ENCODE measurements around the gene PLXDC1. TPM values are rescaled to one million over a fixed set of nuclear protein-coding genes. Genes with fewer than 3 reads are reported as not detected.
"Not testable (repeated sequence)": the region's sequence is repeated elsewhere in the genome, so short reads cannot be mapped to it uniquely, and the experiment has no call there.

Gene PLXDC1
- total and polyA plus RNA-seq, 7 experiments from 2014 or later, result 2.3 to 55.7 (median 30.8) TPM

- Histone ChIP-seq H3K9me3 (ENCODE audit: control insufficient read depth in 2 of 3, low read length in 3 of 3) (no peaks in the 10 kb centered on the region), H3K27me3 (ENCODE audit: control insufficient read depth in 2 of 2, insufficient read depth in 2 of 2, low read length in 2 of 2) (no peaks in the 10 kb centered on the region), H3K4me3 (ENCODE audit: low read length) (no peak overlapping the region), H3K36me3 (ENCODE audit: control insufficient read depth in 2 of 3, insufficient read depth in 3 of 3, low read length in 3 of 3) (no peaks in the 10 kb centered on the region), H3K27ac (ENCODE audit: low read depth, low read length) (no peak overlapping the region), H3K4me1 (ENCODE audit: control insufficient read depth in 2 of 2, insufficient read depth in 2 of 2, low read length in 2 of 2) (no peaks in the 10 kb centered on the region)
- intact Hi-C loops (cut with micrococcal nuclease), result no loop called here
- H3K27me3 Mint-ChIP-seq, result no peaks in the 10 kb centered on the region
- no peak overlapping the region for H3K4me3 Mint-ChIP-seq
- CTCF ChIA-PET, result interaction anchor here (1.0 kb wide), 1 partner anchor 41 kb away, joined by 3 read pairs; no protein-coding TSS in a partner anchor
- H3K27ac Mint-ChIP-seq, result no peak overlapping the region
- POLR2A ChIA-PET, result no interaction called here
- H3K4me1 Mint-ChIP-seq, result peaks cover 1 to 9% (median 6%) of the 10 kb centered on the region in 7 donors
- ATAC-seq (no peak), DNase-seq (no peak)
- H3K36me3 Mint-ChIP-seq, result peaks cover 0 to 16% (median 0%) of the 10 kb centered on the region in 5 donors
- no peaks in the 10 kb centered on the region for H3K9me3 Mint-ChIP-seq
Observed at GRCh38 chr17:39123627-39124026, 27.8 kb downstream of the PLXDC1 start.

- CTCF ChIA-PET, result no interaction called here
- H3K4me1 ChIP-seq (ENCODE audit: control insufficient read depth in 2 of 2, insufficient read depth in 2 of 2, low read length in 2 of 2), result no peaks in the 10 kb centered on the region
- intact Hi-C loops (cut with micrococcal nuclease), result no loop called here
- Mint-ChIP-seq H3K4me1 (peaks cover 3 to 15% (median 12%) of the 10 kb centered on the region in 7 donors), H3K27ac (no peak overlapping the region), H3K9me3 (no peaks in the 10 kb centered on the region), H3K27me3 (no peaks in the 10 kb centered on the region), H3K4me3 (no peak overlapping the region), H3K36me3 (peaks cover 0 to 18% (median 0%) of the 10 kb centered on the region in 5 donors)
- no peaks in the 10 kb centered on the region for H3K9me3 ChIP-seq (ENCODE audit: control insufficient read depth in 2 of 3, low read length in 3 of 3)
- no peaks in the 10 kb centered on the region for H3K27me3 ChIP-seq (ENCODE audit: control insufficient read depth in 2 of 2, insufficient read depth in 2 of 2, low read length in 2 of 2)
- H3K27ac ChIP-seq (ENCODE audit: low read depth, low read length), result no peak overlapping the region
- no peak for ATAC-seq
- no peaks in the 10 kb centered on the region for H3K36me3 ChIP-seq (ENCODE audit: control insufficient read depth in 2 of 3, insufficient read depth in 3 of 3, low read length in 3 of 3)
- no peak for DNase-seq
- H3K4me3 ChIP-seq (ENCODE audit: low read length), result no peak overlapping the region
- POLR2A ChIA-PET, result no interaction called here
Observed at GRCh38 chr17:39122991-39123390, 28.4 kb downstream of the PLXDC1 start.

GRCh38 chr17:39121919-39122318, 29.5 kb downstream of the PLXDC1 start:
- H3K27me3 ChIP-seq (ENCODE audit: control insufficient read depth in 2 of 2, insufficient read depth in 2 of 2, low read length in 2 of 2); CTCF ChIA-PET; H3K4me3 Mint-ChIP-seq; H3K9me3 ChIP-seq (ENCODE audit: control insufficient read depth in 2 of 3, low read length in 3 of 3); intact Hi-C loops (cut with micrococcal nuclease); DNase-seq; H3K4me1 ChIP-seq (ENCODE audit: control insufficient read depth in 2 of 2, insufficient read depth in 2 of 2, low read length in 2 of 2); H3K27ac Mint-ChIP-seq; H3K27me3 Mint-ChIP-seq; H3K36me3 ChIP-seq (ENCODE audit: control insufficient read depth in 2 of 3, insufficient read depth in 3 of 3, low read length in 3 of 3); H3K4me3 ChIP-seq (ENCODE audit: low read length); H3K27ac ChIP-seq (ENCODE audit: low read depth, low read length); ATAC-seq; POLR2A ChIA-PET; H3K9me3 Mint-ChIP-seq: not testable (repeated sequence)
- peaks cover 0 to 18% (median 0%) of the 10 kb centered on the region in 5 donors for H3K36me3 Mint-ChIP-seq
- H3K4me1 Mint-ChIP-seq, result peaks cover 3 to 16% (median 14%) of the 10 kb centered on the region in 7 donors

GRCh38 chr17:39118674-39119419, 32.6 kb downstream of the PLXDC1 start:
- H3K9me3 ChIP-seq (ENCODE audit: control insufficient read depth in 2 of 3, low read length in 3 of 3), result no peaks in the 10 kb centered on the region
- POLR2A ChIA-PET, result interaction anchor here (0.6 to 1.7 kb wide), 3 partner anchors 26 to 310 kb away, joined by 3 to 5 read pairs (median 4); no protein-coding TSS in a partner anchor
- no peak overlapping the region for H3K4me3 ChIP-seq (ENCODE audit: low read length)
- H3K9me3 Mint-ChIP-seq, result peaks cover 0 to 4% (median 0%) of the 10 kb centered on the region in 11 donors
- no peak for DNase-seq
- H3K4me1 ChIP-seq (ENCODE audit: control insufficient read depth in 2 of 2, insufficient read depth in 2 of 2, low read length in 2 of 2), result no peaks in the 10 kb centered on the region
- CTCF ChIA-PET, result no interaction called here
- no peak overlapping the region for H3K27ac ChIP-seq (ENCODE audit: low read depth, low read length)
- peak overlapping the region in 2 of 9 donors; percentile 38 to 79 for H3K27ac Mint-ChIP-seq
- H3K4me1 Mint-ChIP-seq, result peaks cover 3 to 24% (median 19%) of the 10 kb centered on the region in 7 donors
- H3K36me3 ChIP-seq (ENCODE audit: control insufficient read depth in 2 of 3, insufficient read depth in 3 of 3, low read length in 3 of 3), result no peaks in the 10 kb centered on the region
- ATAC-seq, result peak; percentile 72
- peaks cover 0 to 23% (median 5%) of the 10 kb centered on the region in 5 donors for H3K36me3 Mint-ChIP-seq
- intact Hi-C loops (cut with micrococcal nuclease), result no loop called here
- no peak overlapping the region for H3K4me3 Mint-ChIP-seq
- H3K27me3 Mint-ChIP-seq, result peaks cover 0 to 5% (median 0%) of the 10 kb centered on the region in 5 donors
- no peaks in the 10 kb centered on the region for H3K27me3 ChIP-seq (ENCODE audit: control insufficient read depth in 2 of 2, insufficient read depth in 2 of 2, low read length in 2 of 2)

GRCh38 chr17:39116224-39116623, 35.2 kb downstream of the PLXDC1 start:
- Mint-ChIP-seq H3K27ac (no peak overlapping the region), H3K9me3 (peaks cover 0 to 4% (median 0%) of the 10 kb centered on the region in 11 donors), H3K4me3 (no peak overlapping the region), H3K27me3 (peaks cover 0 to 5% (median 0%) of the 10 kb centered on the region in 5 donors), H3K36me3 (peaks cover 0 to 16% (median 5%) of the 10 kb centered on the region in 5 donors), H3K4me1 (peaks cover 3 to 26% (median 22%) of the 10 kb centered on the region in 7 donors)
- Histone ChIP-seq H3K27me3 (ENCODE audit: control insufficient read depth in 2 of 2, insufficient read depth in 2 of 2, low read length in 2 of 2) (no peaks in the 10 kb centered on the region), H3K9me3 (ENCODE audit: control insufficient read depth in 2 of 3, low read length in 3 of 3) (no peaks in the 10 kb centered on the region), H3K4me1 (ENCODE audit: control insufficient read depth in 2 of 2, insufficient read depth in 2 of 2, low read length in 2 of 2) (no peaks in the 10 kb centered on the region), H3K36me3 (ENCODE audit: control insufficient read depth in 2 of 3, insufficient read depth in 3 of 3, low read length in 3 of 3) (no peaks in the 10 kb centered on the region), H3K27ac (ENCODE audit: low read depth, low read length) (no peak overlapping the region), H3K4me3 (ENCODE audit: low read length) (no peak overlapping the region)
- no peak for ATAC-seq
- intact Hi-C loops (cut with micrococcal nuclease), result no loop called here
- no peak for DNase-seq
- CTCF ChIA-PET, result interaction anchor here (0.6 to 1.3 kb wide), 2 partner anchors 33 to 133 kb away, joined by 3 read pairs; no protein-coding TSS in a partner anchor
- POLR2A ChIA-PET, result interaction anchor here (1.2 kb wide), 1 partner anchor 18 kb away, joined by 5 read pairs; no protein-coding TSS in a partner anchor

GRCh38 chr17:39115135-39115534, 36.3 kb downstream of the PLXDC1 start:
- H3K4me1 ChIP-seq (ENCODE audit: control insufficient read depth in 2 of 2, insufficient read depth in 2 of 2, low read length in 2 of 2), result no peaks in the 10 kb centered on the region
- no peaks in the 10 kb centered on the region for H3K36me3 ChIP-seq (ENCODE audit: control insufficient read depth in 2 of 3, insufficient read depth in 3 of 3, low read length in 3 of 3)
- H3K4me3 ChIP-seq (ENCODE audit: low read length), result no peak overlapping the region
- Mint-ChIP-seq H3K4me1 (peaks cover 3 to 29% (median 22%) of the 10 kb centered on the region in 7 donors), H3K27ac (no peak overlapping the region), H3K9me3 (peaks cover 0 to 4% (median 0%) of the 10 kb centered on the region in 11 donors), H3K36me3 (peaks cover 0 to 15% (median 5%) of the 10 kb centered on the region in 5 donors), H3K27me3 (peaks cover 0 to 5% (median 0%) of the 10 kb centered on the region in 5 donors), H3K4me3 (no peak overlapping the region)
- intact Hi-C loops (cut with micrococcal nuclease), result no loop called here
- ATAC-seq (no peak), DNase-seq (no peak)
- POLR2A ChIA-PET, result no interaction called here
- no peak overlapping the region for H3K27ac ChIP-seq (ENCODE audit: low read depth, low read length)
- H3K27me3 ChIP-seq (ENCODE audit: control insufficient read depth in 2 of 2, insufficient read depth in 2 of 2, low read length in 2 of 2), result no peaks in the 10 kb centered on the region
- no peaks in the 10 kb centered on the region for H3K9me3 ChIP-seq (ENCODE audit: control insufficient read depth in 2 of 3, low read length in 3 of 3)
- CTCF ChIA-PET, result interaction anchor here (0.6 kb wide), 1 partner anchor 66 kb away, joined by 3 read pairs; no protein-coding TSS in a partner anchor
